Stimulated activated CD4-positive, alpha-beta T cell treated with anti-CD3 and anti-CD28 coated beads, Interleukin-1b, Interleukin-23, amount 100 ng/mL, for 24 hours (primary cell): ENCODE results near the gene MAP7D3.
"Not testable (repeated sequence)": the region's sequence is repeated elsewhere in the genome, so short reads cannot be mapped to it uniquely, and the experiment has no call there.

Experiments
- DNase-seq, 4 experiments: peaks; one replicate each; pipeline ENCODE4 v3.0.0-alpha.2; 2020; ENCODE audit warnings: low read depth in 4 of 4, low spot score in 1 of 4

The MAP7D3 gene

GRCh38 chrX:136183917-136184316 lies 67.3 kb downstream of the MAP7D3 start:
- DNase-seq: no peak

GRCh38 chrX:136183172-136183571 lies 68.0 kb downstream of the MAP7D3 start:
- DNase-seq: no peak

GRCh38 chrX:136182414-136182813 lies 68.8 kb downstream of the MAP7D3 start:
- no peak for DNase-seq

- DNase-seq: no peak
Observed at GRCh38 chrX:136179133-136179532, 72.1 kb downstream of the MAP7D3 start.

GRCh38 chrX:136176399-136176825 lies 74.8 kb downstream of the MAP7D3 start:
- DNase-seq: no peak

- DNase-seq: no peak
Observed at GRCh38 chrX:136171420-136171819, 79.8 kb downstream of the MAP7D3 start.

GRCh38 chrX:136170139-136170800 lies 80.9 kb downstream of the MAP7D3 start:
- DNase-seq: no peak

GRCh38 chrX:136168929-136169735 lies 82.1 kb downstream of the MAP7D3 start:
- DNase-seq: no peak

- DNase-seq: not testable (repeated sequence)
Observed at GRCh38 chrX:136167989-136168388, 83.2 kb downstream of the MAP7D3 start.

GRCh38 chrX:136166221-136166855 lies 84.9 kb downstream of the MAP7D3 start:
- no peak for DNase-seq

GRCh38 chrX:136165406-136165805 lies 85.8 kb downstream of the MAP7D3 start:
- no peak for DNase-seq

GRCh38 chrX:136163689-136164088 lies 87.5 kb downstream of the MAP7D3 start:
- DNase-seq: no peak
